ENCODE measurements around the gene SLC9A8.

DNA sequence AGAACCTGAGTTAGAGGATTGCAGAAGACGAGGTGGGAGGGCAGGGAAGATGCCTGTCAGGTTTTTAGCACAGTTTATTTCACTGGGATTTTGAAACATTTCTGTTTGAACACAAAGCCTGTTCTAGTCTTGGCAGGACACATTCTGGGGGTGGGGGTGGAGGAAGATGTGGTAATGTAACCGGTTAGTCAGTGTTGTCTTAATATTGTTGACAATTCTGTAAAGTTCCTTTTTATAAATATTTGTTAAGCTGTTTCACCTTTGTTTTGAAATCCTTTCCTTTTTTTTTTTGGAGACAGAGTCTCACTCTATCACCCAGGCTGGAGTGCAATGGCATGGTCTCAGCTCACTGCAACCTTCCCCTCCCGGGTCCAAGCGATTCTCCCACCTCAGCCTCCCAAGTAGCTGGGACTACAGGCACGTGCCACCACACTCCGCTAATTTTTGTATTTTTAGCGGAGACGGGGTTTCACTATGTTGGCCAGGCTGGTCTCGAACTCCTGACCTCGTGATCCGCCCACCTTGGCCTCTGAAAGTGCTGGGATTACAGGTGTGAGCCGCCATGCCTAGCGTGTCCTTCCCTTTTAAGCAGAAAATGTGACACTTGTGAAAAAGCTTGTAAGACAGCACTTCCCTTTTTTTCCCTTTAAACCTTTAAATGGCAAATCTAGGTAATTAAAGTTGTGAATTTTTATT, 20.2 kb downstream of the SLC9A8 start:
- TF ChIP-seq POLR2A (IDR thresholded peaks at IDR 0.05; ENCODE audit: low read length) (no peak), GATA1 (IDR thresholded peaks at IDR 0.05; ENCODE audit: low read depth, low read length) (no peak)

Data from erythroblast (primary cell).